Measurements from ENCODE around the gene KLHDC7B. TPM values are rescaled to one million over a fixed set of nuclear protein-coding genes. Genes with fewer than 3 reads are reported as not detected.

The KLHDC7B gene
- total and polyA plus RNA-seq, 10 of the 15 experiments (the other 5 are each of a cell fraction or from before 2014, with no cell fraction given) = 0.05 to 2.2 (median 0.93) TPM; not detected in 2

DNA sequence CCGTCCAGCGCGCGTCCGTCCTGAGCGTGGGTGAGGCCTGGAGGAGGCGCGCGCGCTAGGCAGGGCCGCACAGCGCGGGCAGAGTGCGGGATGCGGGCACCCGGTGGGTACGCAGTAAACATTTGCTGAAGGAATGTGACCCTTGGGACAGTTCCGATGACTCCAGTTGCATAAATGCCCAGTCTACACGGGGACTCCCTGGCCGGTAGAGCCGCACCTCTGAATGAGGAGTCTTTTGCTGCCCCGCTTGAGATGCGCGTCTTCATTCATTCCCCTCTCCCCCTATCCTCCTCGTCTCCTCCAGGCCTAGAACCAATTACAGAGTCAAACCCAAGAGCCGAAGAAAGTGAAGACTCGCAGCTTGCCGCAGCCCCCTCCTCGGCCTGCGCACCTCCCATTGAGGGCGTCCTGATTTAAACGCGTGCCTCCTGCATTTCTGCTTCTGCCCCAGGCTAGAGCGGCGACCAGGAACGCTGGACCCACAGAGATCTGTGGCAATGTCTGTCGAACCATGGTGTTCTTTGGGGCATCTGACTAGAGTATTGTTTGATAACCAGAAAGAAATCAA lies 37.7 kb downstream of the KLHDC7B start (continued):
- TF ChIP-seq MXI1 (IDR thresholded peaks at IDR 0.05; ENCODE audit: low read depth, low read length) (peak; percentile 40; the same call in 1 of the 2 replicates), SMARCA5 (IDR thresholded peaks at IDR 0.05) (0 out of 2 replicates have a peak, but pooled peaks have one; percentile 17), ETV6 (conservative IDR thresholded peaks at IDR 0.05 in 1 of 2, IDR thresholded peaks at IDR 0.05 in 1 of 2; ENCODE audit: borderline replicate concordance in 1 of 2, low read depth in 1 of 2) (no peak), TBL1XR1 (IDR thresholded peaks at IDR 0.05; ENCODE audit: low read depth, low read length) (no peak), NFYB (IDR thresholded peaks at IDR 0.05; ENCODE audit: insufficient read depth, low read depth, low read length) (no peak), POLR2AphosphoS2 (IDR thresholded peaks at IDR 0.05; ENCODE audit: low read depth, low read length) (peak; percentile 0; the same call in 1 of the 2 replicates), LARP7 (IDR thresholded peaks at IDR 0.05) (peak; percentile 73), SPI1 (IDR thresholded peaks at IDR 0.05; ENCODE audit: borderline replicate concordance, insufficient read depth, low read depth, low read length) (no peak)

DNA sequence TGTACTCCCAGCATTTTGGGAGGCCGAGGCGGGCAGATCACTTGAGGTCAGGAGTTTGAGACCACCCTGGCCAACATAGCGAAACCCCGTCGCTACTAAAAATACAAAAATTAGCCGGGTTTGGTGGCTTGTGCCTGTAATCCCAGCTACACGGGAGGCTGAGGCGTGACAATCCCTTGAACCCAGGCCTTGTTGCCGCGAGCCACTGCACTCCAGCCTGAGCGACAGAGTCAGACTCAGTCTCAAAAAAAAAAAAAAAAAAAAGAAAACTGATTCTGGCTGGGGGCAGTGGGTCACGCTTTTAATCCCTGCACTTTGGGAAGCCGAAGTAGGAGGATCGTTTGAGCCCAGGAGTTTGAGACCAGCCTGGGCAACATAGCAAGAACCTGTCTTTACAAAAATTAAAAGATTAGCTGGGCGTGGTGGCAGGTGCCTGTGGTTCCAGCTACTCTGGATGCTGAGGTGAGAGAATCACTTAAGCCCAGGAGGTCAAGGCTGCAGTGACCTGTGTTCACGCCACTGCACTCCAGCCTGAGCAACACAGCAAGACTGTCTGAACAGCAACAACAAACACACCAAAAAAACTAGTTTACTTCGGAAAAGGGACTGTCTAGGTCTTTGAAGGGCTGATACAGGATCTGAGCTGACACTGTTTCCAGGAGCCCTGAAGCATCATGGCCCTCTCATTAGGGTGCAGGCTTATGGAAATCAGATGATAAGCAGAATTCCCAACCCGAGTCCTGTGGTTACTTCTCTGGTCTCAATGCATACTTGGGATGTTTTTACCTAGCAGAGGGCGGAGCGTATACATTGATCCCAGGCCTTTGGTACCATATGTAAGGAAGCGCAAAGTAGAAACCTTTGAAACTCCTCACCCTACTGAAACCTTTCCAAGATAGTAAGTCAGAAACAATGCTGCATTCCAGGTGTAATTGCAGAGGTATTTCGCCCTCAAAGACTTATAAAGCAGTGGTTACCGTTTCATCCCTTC lies 38.7 kb downstream of the KLHDC7B start:
- SMC1A ChIA-PET (ENCODE audit: uncharacterized antibody, unreplicated experiment) = interaction anchor here (0.6 kb wide), 1 partner anchor 74 kb away, joined by 3 read pairs; no protein-coding TSS in a partner anchor
- POLR2A ChIA-PET = interaction anchor here (0.7 kb wide), 1 partner anchor 59 kb away, joined by 3 read pairs; the partner anchor contains the start of gene SCO2
- in situ Hi-C loops (cut with MboI) = no loop called here
- no TSS peak for BruUV-seq (replicated peaks)
- H3K36me3 ChIP-seq (ENCODE audit: control insufficient read depth in 2 of 2, insufficient read depth in 2 of 2, low read length in 1 of 2) = peaks cover 0 to 6% of the 10 kb centered on the region in 2 experiments; a peak in 2 of 4 replicates
- H2AFZ ChIP-seq (ENCODE audit: control insufficient read depth, low read depth, low read length) = no peak overlapping the region
- no peak for ATAC-seq
- RAD21 ChIA-PET (ENCODE audit: unreplicated experiment) = no interaction called here
- H3K9ac ChIP-seq (ENCODE audit: control insufficient read depth, insufficient read depth, low read length) = no peak overlapping the region; the same call in 1 of the 2 replicates
- no peaks in the 10 kb centered on the region for H3K27me3 ChIP-seq (replicated peaks in 1 of 2; ENCODE audit: control insufficient read depth in 2 of 2, insufficient read depth in 2 of 2, low read length in 1 of 2)
- FAIRE-seq = no peak
- WGBS (ENCODE audit: insufficient coverage, insufficient replicate concordance, low lambda C conversion rate, missing lambda C conversion rate) = 93% methylated on average over 23 of the region's 23 CpGs
- peak overlapping the region; percentile 88 for H3K4me2 ChIP-seq (ENCODE audit: control insufficient read depth, insufficient read depth)
- H3K79me2 ChIP-seq (ENCODE audit: control insufficient read depth, insufficient read depth, low read length) = peaks cover 20% of the 10 kb centered on the region
- no peak overlapping the region for H3K27ac ChIP-seq (ENCODE audit: control insufficient read depth, insufficient read depth)
- peaks cover 9% of the 10 kb centered on the region for H3K4me1 ChIP-seq (ENCODE audit: control insufficient read depth, insufficient read depth, low read length)
- no peaks in the 10 kb centered on the region for H3K9me3 ChIP-seq (replicated peaks; ENCODE audit: control insufficient read depth, insufficient read depth, low read length)
- H4K20me1 ChIP-seq (ENCODE audit: control insufficient read depth, insufficient read depth) = no peaks in the 10 kb centered on the region
- intact Hi-C loops (cut with micrococcal nuclease; ENCODE audit: unreplicated experiment) = loop anchor here (5.0 kb wide), 1 partner anchor 57 kb away; the partner anchor contains the start of gene SCO2
- CTCF ChIA-PET = interaction anchor here (0.8 to 1.4 kb wide), 2 partner anchors 36 to 115 kb away, joined by 3 to 4 read pairs; no protein-coding TSS in a partner anchor
- H3K4me3 ChIP-seq = peak overlapping the region; percentile 90; the same call in 1 of the 2 replicates
- DNase-seq (ENCODE audit: low read depth, low spot score) = no peak
- no peak for TF ChIP-seq NFIC (IDR thresholded peaks at IDR 0.05; ENCODE audit: low read depth, low read length)
- no peak for TF ChIP-seq SKIL (IDR thresholded peaks at IDR 0.05; ENCODE audit: low read depth, poor library complexity, severe bottlenecking)
- TF ChIP-seq PML (IDR thresholded peaks at IDR 0.05; ENCODE audit: low read length) = no peak
- no peak for TF ChIP-seq USF1 (IDR thresholded peaks at IDR 0.05; ENCODE audit: borderline replicate concordance, extremely low read length, insufficient read depth, low read depth, low read length)
- TF ChIP-seq ZNF217 (IDR thresholded peaks at IDR 0.05) = no peak
- TF ChIP-seq SRF (IDR thresholded peaks at IDR 0.05; ENCODE audit: low read depth in 2 of 2, low read length in 2 of 2) = no peak
- no peak for TF ChIP-seq SIN3A (IDR thresholded peaks at IDR 0.05; ENCODE audit: low read depth, low read length)
- no peak for TF ChIP-seq BMI1 (IDR thresholded peaks at IDR 0.05; ENCODE audit: borderline replicate concordance)
- TF ChIP-seq CEBPB (IDR thresholded peaks at IDR 0.05; ENCODE audit: borderline replicate concordance in 1 of 2, low read depth in 2 of 2, low read length in 2 of 2) = no peak

Data from GM12878 (cell line).